HCT116 (cell line): ENCODE data around the gene DNMT3A. TPM values are rescaled to one million over a fixed set of nuclear protein-coding genes. Genes with fewer than 3 reads are reported as not detected.

Experiments
- ATAC-seq: fragments of 200-7000 bp; cut with Tn5 transposase; 2 replicates; pipeline ENCODE4 v1.9.1; 2020; ENCODE audit warnings: mild to moderate bottlenecking, moderate library complexity
- BruUV-seq: library from RNA; stranded (reverse); fragments of 400-500 nt; replicated peaks from 2 replicates; lab custom pipeline; 2021; lab: Mats Ljungman, UMichigan
- CTCF ChIA-PET: fragments of 300-600 bp; sonication (Branson Sonifier 250); formaldehyde crosslinking; loops from one replicate; lab custom pipeline; 2021; ENCODE audit warnings: antibody characterized with exemption; lab: Charles Lee
- POLR2A ChIA-PET: fragments of 300-600, 350-600 bp; sonication (Branson Sonifier 250); formaldehyde crosslinking; loops from one replicate; lab custom pipeline; 2021; ENCODE audit warnings: antibody characterized with exemption; lab: Charles Lee
- RAD21 ChIA-PET, 2 experiments: fragments of 300-600 bp; sonication (Branson Sonifier 250); formaldehyde crosslinking; loops; one replicate each; lab custom pipeline; 2023; ENCODE audit warnings: low total read pairs in 2 of 2; ENCODE audit not compliant: uncharacterized antibody in 2 of 2, unreplicated experiment in 2 of 2, low non-redundant PET in 1 of 2; lab: Charles Lee
- DNase-seq: peaks from one replicate; pipeline ENCODE4 v3.0.0-alpha.2; 2010; ENCODE audit warnings: low read depth, low spot score
- H2AFZ ChIP-seq: fragments of 200-600 bp; shearing (Covaris generic), sonication (generic); 2 replicates; pipeline ENCODE4 v1.6.1; 2017; ENCODE audit warnings: low read depth, mixed run types, mixed read lengths, antibody characterized with exemption, low read length; ENCODE audit not compliant: poor library complexity, severe bottlenecking
- H3K27ac ChIP-seq: 2 replicates; pipeline ENCODE4 v1.5.1; 2012; ENCODE audit warnings: low read depth, low read length
- H3K27me3 ChIP-seq: fragments of 200-600 bp; sonication (generic); 2 replicates; pipeline ENCODE4 v1.6.1; 2016; ENCODE audit warnings: mixed run types, low read length, mixed read lengths; ENCODE audit not compliant: insufficient read depth
- H3K36me3 ChIP-seq, 2 experiments: fragments of 200-500 bp in 1 of 2; fragments of 200-600 bp in 1 of 2; sonication (Bioruptor generic) in 1 of 2; sonication (generic) in 1 of 2; 2 replicates each; pipeline versions ENCODE4 v1.5.1 to v1.6.1; 2014 to 2016; ENCODE audit warnings: low read length in 2 of 2, inconsistent platforms in 1 of 2, mixed read lengths in 1 of 2, mixed run types in 1 of 2; ENCODE audit not compliant: insufficient read depth in 2 of 2, control insufficient read depth in 1 of 2
- H3K4me1 ChIP-seq, 2 experiments: fragments of 200-600 bp in 1 of 2; sonication (generic) in 1 of 2; 2 replicates each; pipeline versions ENCODE4 v1.5.1 to v1.6.1; 2012 to 2017; ENCODE audit warnings: low read length in 2 of 2, inconsistent platforms in 1 of 2, mild to moderate bottlenecking in 1 of 2, mixed read lengths in 1 of 2, mixed run types in 1 of 2, moderate library complexity in 1 of 2; ENCODE audit not compliant: insufficient read depth in 2 of 2, control insufficient read depth in 1 of 2
- H3K4me2 ChIP-seq: fragments of 200-600 bp; sonication (generic); 2 replicates; pipeline ENCODE4 v1.6.1; 2017; ENCODE audit warnings: mixed run types, low read length, mixed read lengths
- H3K4me3 ChIP-seq, 2 experiments: fragments of 200-600 bp in 1 of 2; sonication (generic) in 1 of 2; replicated peaks in 1 of 2; 2 replicates each; pipeline ENCODE4 v1.5.1; 2011 to 2016; ENCODE audit warnings: low read length in 2 of 2, control low read depth in 1 of 2, low read depth in 1 of 2, mild to moderate bottlenecking in 1 of 2, mixed read lengths in 1 of 2, mixed run types in 1 of 2
- H3K79me2 ChIP-seq: fragments of 200-600 bp; sonication (generic); 2 replicates; pipeline ENCODE4 v1.6.1; 2017; ENCODE audit warnings: mild to moderate bottlenecking, mixed run types, low read length, moderate library complexity, mixed read lengths; ENCODE audit not compliant: insufficient read depth
- H3K9ac ChIP-seq: fragments of 200-600 bp; sonication (generic); 2 replicates; pipeline ENCODE4 v1.6.1; 2016; ENCODE audit warnings: low read length, mixed read lengths
- H3K9me2 ChIP-seq: fragments of 200-600 bp; sonication (generic), shearing (Covaris generic); 2 replicates; pipeline ENCODE4 v1.6.1; 2017; ENCODE audit warnings: mixed run types, mild to moderate bottlenecking, moderate library complexity; ENCODE audit not compliant: insufficient read depth
- H3K9me3 ChIP-seq, 2 experiments: fragments of 200-500 bp in 1 of 2; fragments of 200-600 bp in 1 of 2; sonication (Bioruptor generic) in 1 of 2; sonication (generic) in 1 of 2; 2 replicates each; pipeline ENCODE4 v1.6.1; 2014 to 2017; ENCODE audit warnings: low read length in 2 of 2, mixed read lengths in 2 of 2, inconsistent platforms in 1 of 2, low read depth in 1 of 2, mild to moderate bottlenecking in 1 of 2, mixed run types in 1 of 2, moderate library complexity in 1 of 2; ENCODE audit not compliant: control insufficient read depth in 1 of 2, insufficient read depth in 1 of 2
- H4K20me1 ChIP-seq: fragments of 200-600 bp; sonication (generic), shearing (Covaris generic); 2 replicates; pipeline ENCODE4 v1.6.1; 2017; ENCODE audit warnings: mixed run types, mild to moderate bottlenecking, moderate library complexity; ENCODE audit not compliant: insufficient read depth
- CBX3 ChIP-seq: IDR thresholded peaks from 2 replicates; pipeline ENCODE4 v1.6.1; 2012; ENCODE audit warnings: low read depth
- CEBPB ChIP-seq: IDR thresholded peaks from 2 replicates; pipeline ENCODE4 v1.6.1; 2012; ENCODE audit warnings: low read depth
- CTCF ChIP-seq, 3 experiments: fragments of 200-600 bp in 1 of 3; sonication (generic) in 1 of 3; IDR thresholded peaks in 2 of 3; conservative IDR thresholded peaks in 1 of 3; 2 replicates each; pipeline ENCODE4 v1.5.1; 2012 to 2017; ENCODE audit warnings: low read depth in 2 of 3, low read length in 2 of 3, antibody characterized with exemption in 1 of 3, borderline replicate concordance in 1 of 3, control low read depth in 1 of 3, mild to moderate bottlenecking in 1 of 3, mixed read lengths in 1 of 3, mixed run types in 1 of 3, moderate library complexity in 1 of 3; ENCODE audit not compliant: insufficient read depth in 1 of 3
- EGR1 ChIP-seq: IDR thresholded peaks from 2 replicates; pipeline ENCODE4 v1.6.1; 2012; ENCODE audit warnings: low read depth
- ELF1 ChIP-seq: IDR thresholded peaks from 2 replicates; pipeline ENCODE4 v1.6.1; 2012; ENCODE audit warnings: low read depth, borderline replicate concordance
- EZH2 ChIP-seq: fragments of 200-600 bp; sonication (generic); IDR thresholded peaks from 2 replicates; pipeline ENCODE4 v1.6.1; 2017; ENCODE audit warnings: antibody characterized with exemption, mixed run types
- EZH2phosphoT487 ChIP-seq: fragments of 200-600 bp; IDR thresholded peaks from 2 replicates; pipeline ENCODE4 v1.6.1; 2018; ENCODE audit warnings: antibody characterized with exemption, borderline replicate concordance
- FOSL1 ChIP-seq: IDR thresholded peaks from 2 replicates; pipeline ENCODE4 v1.6.1; 2012; ENCODE audit warnings: low read depth
- JUND ChIP-seq: IDR thresholded peaks from 2 replicates; pipeline ENCODE4 v1.6.1; 2012
- POLR2A ChIP-seq: IDR thresholded peaks from 2 replicates; pipeline ENCODE4 v1.7.0; 2011; ENCODE audit warnings: borderline replicate concordance; ENCODE audit not compliant: insufficient read depth, insufficient read length; ENCODE audit errors: extremely low read depth
- POLR2AphosphoS5 ChIP-seq: IDR thresholded peaks from 2 replicates; pipeline ENCODE4 v1.6.1; 2011; ENCODE audit warnings: mild to moderate bottlenecking, low read depth, low read length, moderate library complexity
- SIN3A ChIP-seq: IDR thresholded peaks from 2 replicates; pipeline ENCODE4 v1.6.1; 2012; ENCODE audit warnings: low read depth
- SP1 ChIP-seq: IDR thresholded peaks from 2 replicates; pipeline ENCODE4 v1.6.1; 2012; ENCODE audit warnings: low read depth
- SRF ChIP-seq: IDR thresholded peaks from 2 replicates; pipeline ENCODE4 v1.6.1; 2012; ENCODE audit warnings: low read depth
- TCF7L2 ChIP-seq: IDR thresholded peaks from 2 replicates; pipeline ENCODE4 v1.7.0; 2011; ENCODE audit warnings: borderline replicate concordance, inconsistent platforms; ENCODE audit not compliant: insufficient read depth, insufficient read length; ENCODE audit errors: extremely low read depth
- YY1 ChIP-seq: IDR thresholded peaks from 2 replicates; pipeline ENCODE4 v1.6.1; 2011; ENCODE audit warnings: low read length, low read depth, moderate library complexity, mild to moderate bottlenecking; ENCODE audit not compliant: insufficient replicate concordance; ENCODE audit errors: extremely low read depth
- ZFX ChIP-seq: fragments of 450-650 bp; IDR thresholded peaks from 2 replicates; pipeline ENCODE4 v1.6.1; 2017
- intact Hi-C: fragments of 100-400 bp; cut with micrococcal nuclease; formaldehyde crosslinking; loops from 2 replicates; pipeline ENCODE4 v1.10.0; 2022
- total RNA-seq: library from RNA; stranded (reverse); gene quantifications from one replicate; pipeline ENCODE4 v1.2.1, GENCODE V29; 2021; ENCODE audit not compliant: unreplicated experiment
- TF ChIP-seq, protein P1 (sequence below): IDR thresholded peaks from 2 replicates; pipeline ENCODE4 v1.6.1; 2012

DNMT3A gene
- total RNA-seq, 1 experiment from 2014 or later = 14.3 TPM

DNA sequence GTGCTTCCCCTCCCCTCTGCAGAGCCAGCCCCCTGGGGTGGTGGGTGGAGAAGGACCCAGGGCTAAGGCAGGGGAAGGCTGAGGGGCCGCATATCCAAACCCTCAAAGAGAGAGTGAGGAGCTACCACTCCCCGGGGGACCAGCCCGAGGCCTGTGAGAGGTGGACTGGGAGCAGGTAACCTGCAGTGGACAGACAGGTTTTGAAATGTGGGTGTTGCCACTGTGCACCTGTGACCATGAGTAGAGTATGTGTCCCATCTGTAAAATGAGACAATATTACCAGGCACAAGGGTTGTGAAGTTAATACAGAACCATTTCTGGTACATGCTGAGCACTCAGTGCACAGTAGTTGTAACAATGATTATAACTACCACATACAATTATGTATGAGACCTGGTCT is 122.1 kb downstream of the DNMT3A start:
- Histone ChIP-seq H2AFZ (no peak overlapping the region), H3K9ac (no peak overlapping the region), H3K36me3 (no peaks in the 10 kb centered on the region), H3K4me1 (no peaks in the 10 kb centered on the region), H3K27me3 (no peaks in the 10 kb centered on the region), H3K4me3 (no peak overlapping the region), H3K9me3 (no peaks in the 10 kb centered on the region), H3K9me2 (no peaks in the 10 kb centered on the region), H4K20me1 (no peaks in the 10 kb centered on the region), H3K4me2 (no peak overlapping the region), H3K27ac (no peak overlapping the region), H3K79me2 (no peaks in the 10 kb centered on the region)
- intact Hi-C loops = no loop called here
- ChIA-PET CTCF (interaction anchor here (2.3 kb wide), 1 partner anchor 10 kb away, joined by 8 read pairs; no protein-coding TSS in a partner anchor), POLR2A (no interaction called here), RAD21 (no interaction called here)
- DNase-seq (no peak), ATAC-seq (no peak)
- TF ChIP-seq JUND (no peak), YY1 (no peak), SP1 (no peak), FOSL1 (no peak), EGR1 (no peak), POLR2AphosphoS5 (no peak), EZH2phosphoT487 (no peak), SRF (no peak), SIN3A (no peak), ZFX (no peak), CEBPB (no peak)
- TF ChIP-seq, protein P1, sequence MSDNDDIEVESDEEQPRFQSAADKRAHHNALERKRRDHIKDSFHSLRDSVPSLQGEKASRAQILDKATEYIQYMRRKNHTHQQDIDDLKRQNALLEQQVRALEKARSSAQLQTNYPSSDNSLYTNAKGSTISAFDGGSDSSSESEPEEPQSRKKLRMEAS = no peak
- no TSS peak for BruUV-seq

GRCh38 chr2:25218100-25218499 is 123.6 kb downstream of the DNMT3A start:
- Histone ChIP-seq H3K9me3 (no peaks in the 10 kb centered on the region), H3K79me2 (no peaks in the 10 kb centered on the region), H3K4me3 (no peak overlapping the region), H3K27ac (no peak overlapping the region), H3K9me2 (no peaks in the 10 kb centered on the region), H3K4me1 (no peaks in the 10 kb centered on the region), H3K27me3 (no peaks in the 10 kb centered on the region), H4K20me1 (no peaks in the 10 kb centered on the region), H3K9ac (no peak overlapping the region), H3K4me2 (no peak overlapping the region), H3K36me3 (no peaks in the 10 kb centered on the region), H2AFZ (no peak overlapping the region)
- ATAC-seq (no peak), DNase-seq (no peak)
- TF ChIP-seq SRF = no peak
- TF ChIP-seq CBX3 = no peak
- no peak for TF ChIP-seq CEBPB
- TF ChIP-seq, protein P1 = no peak
- TF ChIP-seq EZH2 = no peak
- TF ChIP-seq SIN3A = no peak
- TF ChIP-seq POLR2AphosphoS5 = no peak
- TF ChIP-seq POLR2A = no peak
- TF ChIP-seq EGR1 = no peak
- no peak for TF ChIP-seq CTCF (IDR thresholded peaks at IDR 0.05 in 2 of 3, conservative IDR thresholded peaks at IDR 0.05 in 1 of 3; ENCODE audit: borderline replicate concordance in 1 of 3, insufficient read depth in 1 of 3, low read depth in 2 of 3, low read length in 2 of 3)
- no peak for TF ChIP-seq EZH2phosphoT487
- no peak for TF ChIP-seq JUND
- no peak for TF ChIP-seq TCF7L2
- TF ChIP-seq ELF1 = no peak
- no peak for TF ChIP-seq ZFX
- ChIA-PET POLR2A (no interaction called here), CTCF (interaction anchor here (0.9 kb wide), 1 partner anchor 10 kb away, joined by 6 read pairs; no protein-coding TSS in a partner anchor), RAD21 (no interaction called here)
- intact Hi-C loops = no loop called here
- no TSS peak for BruUV-seq
